HG02759 (cell line): ENCODE measurements around the gene CLCA4.

Source experiments
- ATAC-seq: cut with Tn5 transposase; IDR thresholded peaks from one replicate; pipeline ENCODE4 v1.9.1; 2021; ENCODE audit warnings: mild to moderate bottlenecking, moderate library complexity; ENCODE audit not compliant: unreplicated experiment

CLCA4 gene

GRCh38 chr1:86546787-86547221, at the start of gene CLCA4:
TSS of gene CLCA4 (plus strand) at chr1:86547078. CDS start at chr1:86547120, 42 bp downstream.
- no peak for ATAC-seq

- ATAC-seq, result no peak
These were observed 48.6 kb upstream of the CLCA4 start for GRCh38 chr1:86498281-86498680.

- ATAC-seq, result no peak
These were observed 46.8 kb upstream of the CLCA4 start for GRCh38 chr1:86499987-86500593.

GRCh38 chr1:86500714-86501113, 46.2 kb upstream of the CLCA4 start:
- ATAC-seq, result no peak

GRCh38 chr1:86502125-86502646, 44.7 kb upstream of the CLCA4 start:
- peak; percentile 78 for ATAC-seq

- ATAC-seq, result peak; percentile 31
These were observed 44.0 kb upstream of the CLCA4 start for GRCh38 chr1:86502721-86503405.

GRCh38 chr1:86503406-86504136, 43.3 kb upstream of the CLCA4 start:
- no peak for ATAC-seq

GRCh38 chr1:86504137-86504479, 42.8 kb upstream of the CLCA4 start:
- ATAC-seq, result no peak

- ATAC-seq, result no peak
These were observed 41.8 kb upstream of the CLCA4 start for GRCh38 chr1:86504895-86505563.

- ATAC-seq, result no peak
These were observed 41.3 kb upstream of the CLCA4 start for GRCh38 chr1:86505564-86505902.

GRCh38 chr1:86507935-86508582, 38.8 kb upstream of the CLCA4 start:
- ATAC-seq, result peak; percentile 58

- ATAC-seq, result no peak
These were observed 38.3 kb upstream of the CLCA4 start for GRCh38 chr1:86508583-86508969.

- no peak for ATAC-seq
These were observed 31.3 kb upstream of the CLCA4 start for GRCh38 chr1:86515597-86515996.

GRCh38 chr1:86516335-86516734, 30.5 kb upstream of the CLCA4 start:
- ATAC-seq, result no peak

- ATAC-seq, result no peak
These were observed 29.5 kb upstream of the CLCA4 start for GRCh38 chr1:86517336-86517735.

GRCh38 chr1:86520789-86521521, 25.9 kb upstream of the CLCA4 start:
- no peak for ATAC-seq

- no peak for ATAC-seq
These were observed 25.4 kb upstream of the CLCA4 start for GRCh38 chr1:86521522-86521891.

GRCh38 chr1:86522240-86522639, 24.6 kb upstream of the CLCA4 start:
- no peak for ATAC-seq

GRCh38 chr1:86523670-86524354, 23.1 kb upstream of the CLCA4 start:
- ATAC-seq, result no peak

- ATAC-seq, result no peak
These were observed 19.6 kb upstream of the CLCA4 start for GRCh38 chr1:86527306-86527705.
